Measurements from ENCODE around the gene RFX4.

Gene RFX4

GRCh38 chr12:106652510-106653015, 69.8 kb downstream of the RFX4 start:
- in situ Hi-C loops (cut with MboI; ENCODE audit: low pct_unique_long_range_greater_than_20kb, low sequenced_read_pairs, unreplicated experiment): no loop called here
- TF ChIP-seq CTCF (IDR thresholded peaks at IDR 0.05; ENCODE audit: extremely low read depth, insufficient read depth, missing control alignments): no peak
- no peak for DNase-seq (ENCODE audit: low spot score)

- in situ Hi-C loops (cut with MboI; ENCODE audit: low pct_unique_long_range_greater_than_20kb, low sequenced_read_pairs, unreplicated experiment): no loop called here
- TF ChIP-seq CTCF (IDR thresholded peaks at IDR 0.05; ENCODE audit: extremely low read depth, insufficient read depth, missing control alignments): no peak
- no peak for DNase-seq (ENCODE audit: low spot score)
Measured at GRCh38 chr12:106655577-106655976, 72.8 kb downstream of the RFX4 start.

- TF ChIP-seq CTCF (IDR thresholded peaks at IDR 0.05; ENCODE audit: extremely low read depth, insufficient read depth, missing control alignments): no peak
- no peak for DNase-seq (ENCODE audit: low spot score)
- in situ Hi-C loops (cut with MboI; ENCODE audit: low pct_unique_long_range_greater_than_20kb, low sequenced_read_pairs, unreplicated experiment): no loop called here
Measured at GRCh38 chr12:106657488-106657887, 74.7 kb downstream of the RFX4 start.

GRCh38 chr12:106663385-106663784, 80.6 kb downstream of the RFX4 start:
- TF ChIP-seq CTCF (IDR thresholded peaks at IDR 0.05; ENCODE audit: extremely low read depth, insufficient read depth, missing control alignments): no peak
- no peak for DNase-seq (ENCODE audit: low spot score)
- in situ Hi-C loops (cut with MboI; ENCODE audit: low pct_unique_long_range_greater_than_20kb, low sequenced_read_pairs, unreplicated experiment): no loop called here

GRCh38 chr12:106669216-106669615, 86.4 kb downstream of the RFX4 start:
- in situ Hi-C loops (cut with MboI; ENCODE audit: low pct_unique_long_range_greater_than_20kb, low sequenced_read_pairs, unreplicated experiment): no loop called here
- TF ChIP-seq CTCF (IDR thresholded peaks at IDR 0.05; ENCODE audit: extremely low read depth, insufficient read depth, missing control alignments): no peak

GRCh38 chr12:106670131-106670530, 87.3 kb downstream of the RFX4 start:
- in situ Hi-C loops (cut with MboI; ENCODE audit: low pct_unique_long_range_greater_than_20kb, low sequenced_read_pairs, unreplicated experiment): no loop called here
- no peak for TF ChIP-seq CTCF (IDR thresholded peaks at IDR 0.05; ENCODE audit: extremely low read depth, insufficient read depth, missing control alignments)

More at GRCh38 chr12:106669216-106669615, 86.4 kb downstream of the RFX4 start:
- DNase-seq (ENCODE audit: low spot score): no peak

GRCh38 chr12:106671840-106672239, 89.0 kb downstream of the RFX4 start:
- DNase-seq (ENCODE audit: low spot score): no peak
- in situ Hi-C loops (cut with MboI; ENCODE audit: low pct_unique_long_range_greater_than_20kb, low sequenced_read_pairs, unreplicated experiment): no loop called here
- TF ChIP-seq CTCF (IDR thresholded peaks at IDR 0.05; ENCODE audit: extremely low read depth, insufficient read depth, missing control alignments): no peak

More at GRCh38 chr12:106670131-106670530, 87.3 kb downstream of the RFX4 start:
- DNase-seq (ENCODE audit: low spot score): no peak

Measured in GM13977 (cell line).